Measurements from ENCODE around the gene SYTL3.

GRCh38 chr6:158607411-158608170 lies 42.3 kb upstream of the SYTL3 start:
- no peak for TF ChIP-seq REST (IDR thresholded peaks at IDR 0.05; ENCODE audit: unreplicated experiment)
- no peak for TF ChIP-seq CTCF (conservative IDR thresholded peaks at IDR 0.05; ENCODE audit: low read depth in 2 of 2)
- TF ChIP-seq EZH2 (IDR thresholded peaks at IDR 0.05; ENCODE audit: low read depth, unreplicated experiment), result no peak
- TF ChIP-seq EZH2phosphoT487 (IDR thresholded peaks at IDR 0.05; ENCODE audit: unreplicated experiment), result no peak
- TF ChIP-seq STAT1 (IDR thresholded peaks at IDR 0.05; ENCODE audit: unreplicated experiment), result no peak
- no peak for TF ChIP-seq CREB1 (CRISPR knock-in tag; IDR thresholded peaks at IDR 0.05; ENCODE audit: low read depth)
- no peak for TF ChIP-seq POLR2AphosphoS5 (IDR thresholded peaks at IDR 0.05; ENCODE audit: low read depth)
- TF ChIP-seq JUNB (IDR thresholded peaks at IDR 0.05; ENCODE audit: unreplicated experiment), result no peak
- no peak for TF ChIP-seq ZNF114 (CRISPR knock-in tag; IDR thresholded peaks at IDR 0.05)
- TF ChIP-seq NANOG (IDR thresholded peaks at IDR 0.05; ENCODE audit: borderline replicate concordance), result no peak
- TF ChIP-seq ETS1 (IDR thresholded peaks at IDR 0.05), result no peak
- TF ChIP-seq ZNF331 (CRISPR knock-in tag; IDR thresholded peaks at IDR 0.05; ENCODE audit: low read depth), result no peak
- no peak for TF ChIP-seq ZNF462 (CRISPR knock-in tag; IDR thresholded peaks at IDR 0.05)
